ENCODE results near the gene SIVA1.
A peak's percentile ranks its signal among the peaks of the same experiment; 100 is the strongest.

SIVA1 gene

DNA sequence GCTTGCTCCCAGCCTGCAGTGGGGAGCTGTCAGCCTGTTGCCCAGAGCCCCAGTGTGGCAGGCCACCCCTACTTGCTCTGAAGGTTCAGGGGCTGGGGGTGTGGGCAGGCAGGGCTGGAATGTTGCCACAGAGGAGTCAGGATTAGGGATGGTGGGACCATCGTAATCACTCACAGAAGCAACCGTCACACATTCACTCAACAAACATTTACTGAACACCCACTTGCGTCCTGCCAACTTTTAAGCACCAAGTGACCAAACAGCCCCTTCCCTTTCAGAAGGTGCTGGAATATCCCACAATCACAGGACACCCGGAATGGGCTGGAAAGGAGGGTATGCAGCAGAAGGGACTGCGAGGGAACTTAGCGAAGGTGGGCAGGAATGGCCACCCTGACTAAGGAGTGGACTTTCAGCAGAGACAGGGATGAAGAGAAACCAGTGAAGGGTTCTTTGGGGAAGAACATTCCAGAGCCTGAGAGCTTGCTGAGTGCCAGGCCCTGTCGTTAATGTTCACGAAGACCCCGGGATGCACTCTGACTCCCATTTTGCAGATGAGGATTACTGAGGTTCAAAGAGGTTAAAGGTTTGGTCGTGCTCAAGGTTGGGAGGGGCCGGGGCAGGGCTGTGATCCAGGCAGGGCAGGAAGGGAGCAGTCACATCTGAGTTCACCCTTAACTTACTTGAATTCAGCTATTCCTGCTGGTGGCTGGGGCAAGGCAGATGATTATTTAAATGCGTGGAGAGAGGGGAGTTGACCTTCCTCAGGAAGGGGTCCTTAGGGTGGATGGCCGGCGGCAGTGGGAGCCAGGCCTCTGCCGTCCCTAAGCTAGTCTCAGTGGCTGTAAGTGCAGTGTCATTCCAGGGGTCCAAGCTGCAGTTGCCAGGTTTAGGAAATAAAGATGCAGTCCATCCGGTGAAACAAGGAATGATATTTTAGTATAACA is 45.6 kb downstream of the SIVA1 start:
- no peak for DNase-seq

DNA sequence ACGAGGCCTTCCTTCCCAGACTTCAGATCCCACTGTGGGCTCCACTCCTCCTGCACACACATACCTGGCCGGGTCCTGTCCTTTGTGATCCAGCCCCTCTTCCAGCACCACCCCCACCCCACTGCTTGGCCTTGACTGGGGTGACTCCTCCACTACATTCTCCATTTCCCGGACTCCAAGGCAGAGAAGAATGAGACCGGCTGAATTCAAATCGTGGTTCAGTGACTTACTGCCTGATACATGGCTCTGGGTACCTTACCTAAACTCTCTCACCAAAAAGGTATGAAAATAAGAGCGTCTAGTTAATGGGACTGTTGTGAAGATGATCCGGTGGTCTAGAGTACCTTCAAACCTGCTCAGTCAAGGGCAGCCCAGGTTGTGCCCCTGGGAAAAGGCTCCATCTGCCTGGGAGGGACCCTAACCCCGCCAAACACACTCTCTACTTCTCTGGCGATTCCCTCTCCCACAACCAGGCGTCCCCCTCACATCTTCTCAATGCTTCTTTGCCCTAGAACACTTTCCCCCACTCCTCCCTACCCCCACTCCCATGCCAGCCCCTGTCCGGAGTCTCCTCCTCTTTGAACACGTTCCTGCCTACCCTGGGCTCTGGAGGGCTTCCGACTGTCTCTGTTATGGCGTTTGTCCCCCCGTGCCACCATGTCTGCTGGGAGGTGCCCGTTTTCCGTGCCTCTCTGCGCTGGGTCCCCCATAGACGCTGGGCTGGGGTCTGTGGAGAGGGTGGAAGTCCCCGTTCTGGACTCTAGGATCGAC is 46.5 kb downstream of the SIVA1 start:
- no peak for DNase-seq

DNA sequence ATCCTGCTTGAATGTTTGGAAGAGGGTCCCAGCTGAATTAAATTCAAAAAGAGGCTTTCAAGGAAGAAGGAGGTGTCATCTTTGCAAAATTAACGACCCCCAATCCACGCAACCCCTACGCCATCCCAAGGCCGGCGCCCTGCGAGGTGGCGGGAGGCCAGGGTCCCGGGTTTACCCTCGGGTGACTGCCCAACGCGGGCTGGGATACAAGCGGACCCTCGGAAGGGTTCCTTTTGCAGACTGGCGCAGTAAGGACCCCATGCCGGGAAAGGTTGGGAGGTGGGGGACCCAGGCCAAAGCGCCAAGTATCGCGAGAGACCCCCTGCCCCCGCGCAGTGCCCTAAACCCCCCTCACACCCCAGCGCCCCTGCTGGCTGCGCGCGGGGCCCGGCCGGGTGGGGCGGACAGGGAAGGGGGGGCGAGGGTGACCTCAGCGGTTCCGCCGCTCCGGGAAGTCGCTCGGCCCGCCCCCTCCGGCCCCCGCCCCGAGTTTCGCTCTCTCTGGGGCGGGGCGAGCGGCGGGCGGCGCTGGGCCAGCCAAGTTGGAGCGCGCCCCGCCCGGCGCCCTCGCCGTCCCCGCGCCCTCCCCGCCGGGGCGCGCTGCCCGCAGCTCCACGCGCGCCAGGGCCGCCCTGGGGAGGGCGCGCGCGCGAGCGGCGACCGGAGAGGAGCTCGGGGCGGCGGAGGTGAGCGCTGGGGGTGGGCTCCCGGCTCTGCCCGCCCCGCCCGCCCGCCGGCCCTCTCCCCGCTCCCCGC is 47.2 kb downstream of the SIVA1 start:
- DNase-seq = peak; percentile 79

DNA sequence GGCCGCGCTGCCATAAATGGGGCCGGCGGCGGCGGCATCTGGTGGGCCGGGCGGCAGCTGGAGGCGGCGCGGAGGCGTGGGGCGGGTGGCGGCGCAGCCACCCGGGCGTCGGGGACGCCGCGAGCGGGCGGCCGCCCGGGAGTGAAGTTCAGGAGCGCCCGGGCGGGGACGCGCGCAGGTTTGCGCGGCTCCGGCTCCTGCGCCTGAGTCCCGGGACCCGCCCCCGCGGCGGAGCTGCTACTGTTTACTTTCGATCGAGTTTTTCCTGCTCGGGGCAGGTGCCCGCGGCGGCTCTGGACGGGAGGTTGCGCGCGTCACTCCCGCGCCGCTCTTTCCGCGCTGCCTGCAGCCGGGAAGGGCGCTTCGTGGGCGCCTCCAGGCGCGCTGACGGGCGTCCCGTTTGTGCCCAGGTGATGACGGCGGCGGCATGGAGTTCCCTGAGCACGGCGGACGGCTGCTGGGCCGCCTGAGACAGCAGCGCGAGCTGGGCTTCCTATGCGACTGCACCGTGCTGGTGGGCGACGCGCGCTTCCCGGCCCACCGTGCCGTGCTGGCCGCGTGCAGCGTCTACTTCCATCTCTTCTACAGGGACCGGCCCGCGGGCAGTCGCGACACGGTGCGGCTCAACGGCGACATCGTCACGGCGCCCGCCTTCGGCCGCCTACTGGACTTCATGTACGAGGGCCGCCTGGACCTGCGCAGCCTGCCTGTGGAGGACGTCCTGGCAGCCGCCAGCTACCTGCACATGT is 48.0 kb downstream of the SIVA1 start, which contains the start of gene ZBTB42:
Gene ZBTB42, plus strand, starts transcription at position 331 of the 749 bp plus-strand sequence. Its CDS starts 97 bp downstream, at position 428.
- DNase-seq = peak; percentile 57

- no peak for DNase-seq
Observed at GRCh38 chr14:104801520-104802393, 48.8 kb downstream of the SIVA1 start.

GRCh38 chr14:104802394-104803184 is 49.6 kb downstream of the SIVA1 start:
- DNase-seq = no peak

GRCh38 chr14:104803280-104803911 is 50.4 kb downstream of the SIVA1 start:
- DNase-seq = no peak

DNA sequence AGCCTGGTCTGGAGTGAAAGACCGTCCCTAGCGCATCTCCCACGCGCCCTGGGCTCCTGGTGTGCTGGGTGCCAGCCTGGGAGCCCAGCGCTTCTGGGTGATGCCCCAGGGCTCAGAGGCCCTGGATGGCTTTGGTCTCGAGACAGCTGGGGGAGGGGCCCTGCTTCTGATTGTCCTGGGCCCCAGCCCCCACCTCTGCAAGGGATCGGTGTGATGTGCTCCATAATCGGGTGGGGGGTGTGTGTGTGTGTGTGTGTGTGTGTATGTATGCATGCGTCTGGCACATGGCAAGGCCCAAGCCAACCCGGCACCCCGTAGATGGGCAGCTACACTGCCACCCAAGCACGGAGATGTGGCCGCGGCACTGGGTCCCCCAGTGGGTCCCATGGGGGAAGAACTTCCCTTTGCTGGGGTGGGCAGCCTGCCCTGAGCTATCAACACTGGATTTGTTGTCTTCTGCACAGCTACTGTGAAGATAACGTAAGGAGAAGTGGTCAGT is 51.0 kb downstream of the SIVA1 start:
- peak; percentile 53 for DNase-seq

DNA sequence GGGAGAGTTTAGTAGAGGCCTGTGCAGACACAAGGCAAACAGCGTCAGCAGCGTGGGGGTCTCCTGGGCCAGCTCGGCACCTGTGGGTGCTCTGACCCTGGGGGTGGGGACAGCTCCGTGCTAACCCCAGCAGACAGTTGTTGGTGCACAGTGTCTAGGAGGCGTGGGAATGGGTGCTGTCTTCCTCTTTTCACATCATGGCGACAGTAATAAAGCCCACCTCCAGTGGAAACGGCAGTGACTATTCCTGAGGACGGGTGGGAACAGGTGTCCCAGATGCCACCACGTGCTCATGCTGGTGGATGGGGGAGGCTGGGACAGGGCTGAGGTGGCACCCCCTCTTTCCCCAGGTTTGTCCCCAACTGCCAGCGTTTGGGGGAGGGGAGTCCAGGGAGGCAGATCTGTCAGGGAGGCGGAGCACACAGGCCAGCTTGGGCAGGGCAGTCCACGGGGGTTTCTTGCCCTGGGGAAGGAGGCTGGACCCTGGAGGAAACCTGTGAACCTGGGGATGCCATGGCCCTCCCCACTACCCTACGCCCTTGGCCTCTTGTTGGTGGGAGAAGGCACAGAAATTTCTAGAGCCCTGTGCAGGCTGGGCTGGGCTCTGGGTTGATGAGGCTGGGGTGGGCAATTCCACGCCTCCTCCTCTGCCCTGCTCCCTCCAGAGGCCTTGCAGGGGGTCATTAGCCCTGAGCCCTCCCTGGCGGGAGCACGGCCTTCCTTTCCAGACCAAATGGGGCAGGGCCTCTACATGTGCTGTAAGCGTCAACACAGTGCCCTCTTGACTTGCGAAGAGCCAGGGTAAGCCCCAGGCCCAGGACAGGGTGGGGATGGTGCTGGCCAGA is 51.8 kb downstream of the SIVA1 start:
- no peak for DNase-seq

GRCh38 chr14:104805326-104805678 is 52.4 kb downstream of the SIVA1 start:
- DNase-seq = peak; percentile 93

GRCh38 chr14:104805941-104806624 is 53.1 kb downstream of the SIVA1 start:
- DNase-seq = no peak

DNA sequence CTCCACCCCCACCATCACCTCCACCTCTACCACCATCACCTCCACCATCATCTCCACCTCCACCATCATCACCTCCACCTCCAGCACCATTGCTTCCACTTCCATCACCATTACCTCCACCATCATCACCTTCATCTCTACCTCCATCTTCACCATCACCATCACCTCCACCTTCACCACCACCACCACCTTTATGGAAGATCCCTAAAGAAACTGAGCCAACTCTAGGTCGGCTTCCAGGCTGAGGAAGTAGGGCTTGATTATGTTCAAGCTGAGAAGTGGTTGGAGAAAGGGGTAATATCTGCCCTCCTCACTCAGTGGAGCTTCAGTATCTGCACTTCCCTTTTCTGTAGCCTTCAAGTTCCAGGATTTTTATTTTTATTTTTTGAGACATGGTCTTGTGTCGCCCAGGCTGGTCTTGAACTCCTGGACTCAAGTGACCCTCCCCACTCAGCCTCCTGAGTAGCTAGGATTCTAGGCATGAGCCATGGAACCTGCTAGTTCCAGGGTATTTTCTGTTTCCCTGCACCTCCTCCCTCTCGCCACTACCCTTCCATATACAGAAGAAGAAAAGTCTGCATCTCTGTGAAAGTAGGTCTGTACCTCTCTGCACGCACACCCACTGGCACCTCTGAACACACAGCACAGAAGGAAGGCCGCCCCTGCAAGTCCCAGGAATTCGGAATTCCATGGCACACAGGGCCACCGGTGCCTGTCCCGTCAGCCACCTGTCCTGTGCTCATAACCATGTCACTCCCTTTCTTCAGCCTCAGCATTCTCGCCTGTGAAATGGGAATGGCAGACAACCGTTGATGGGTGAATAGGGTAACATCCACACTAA is 53.9 kb downstream of the SIVA1 start:
- no peak for DNase-seq

DNA sequence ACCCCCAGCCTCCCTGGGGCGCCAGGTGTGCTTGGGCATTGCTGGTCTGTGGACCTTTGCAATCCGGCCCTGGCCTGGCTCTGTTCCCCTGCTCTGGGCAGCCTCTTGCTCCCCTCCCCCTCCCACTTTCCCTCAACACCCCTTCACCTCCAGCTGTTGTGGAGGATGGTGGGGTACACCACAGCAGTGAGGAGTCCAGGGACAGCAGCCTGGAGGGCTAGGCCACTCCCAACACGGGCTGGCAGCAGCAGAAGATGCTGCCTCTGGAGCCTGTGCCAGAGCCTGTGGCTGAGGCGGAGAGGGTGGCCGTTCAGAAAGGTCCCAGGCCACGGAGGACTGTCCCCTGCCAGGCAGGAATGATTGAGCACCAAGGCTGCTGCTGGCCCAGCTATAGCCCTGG is 55.5 kb downstream of the SIVA1 start:
- no peak for DNase-seq

All from EL (cell line).